GM12878 (cell line): Measurements from ENCODE around the gene CARD19. TPM values are rescaled to one million over a fixed set of nuclear protein-coding genes. Genes with fewer than 3 reads are reported as not detected.

Experiments used
- ASH2L ChIP-seq: fragments of 300-600, 200-600 bp; sonication (generic); IDR thresholded peaks from 2 replicates; pipeline ENCODE4 v1.6.1; 2017; ENCODE audit warnings: low read depth, mild to moderate bottlenecking, borderline replicate concordance
- BACH1 ChIP-seq: fragments of 450-650 bp; IDR thresholded peaks from 2 replicates; pipeline ENCODE4 v1.6.1; 2017; ENCODE audit warnings: mild to moderate bottlenecking, borderline replicate concordance
- BCL11A ChIP-seq: IDR thresholded peaks from 2 replicates; pipeline ENCODE4 v1.6.1; 2011; ENCODE audit warnings: low read depth, low read length
- CBFB ChIP-seq: IDR thresholded peaks from 2 replicates; pipeline ENCODE4 v1.6.1; 2016; ENCODE audit warnings: antibody characterized with exemption, low read depth
- CEBPB ChIP-seq, 2 experiments: fragments of 150-350 bp in 1 of 2; IDR thresholded peaks; 2 replicates each; pipeline ENCODE4 v1.6.1; 2012 to 2014; ENCODE audit warnings: low read depth in 2 of 2, low read length in 2 of 2, borderline replicate concordance in 1 of 2, inconsistent platforms in 1 of 2
- CREM ChIP-seq: IDR thresholded peaks from 2 replicates; pipeline ENCODE4 v1.6.1; 2014; ENCODE audit warnings: antibody characterized with exemption, low read depth
- DPF2 ChIP-seq: fragments of 450-650 bp; IDR thresholded peaks from 2 replicates; pipeline ENCODE4 v1.6.1; 2017; ENCODE audit warnings: mild to moderate bottlenecking
- EED ChIP-seq: sonication (generic); IDR thresholded peaks from 2 replicates; pipeline ENCODE4 v1.6.1; 2016; ENCODE audit warnings: antibody characterized with exemption, low read depth
- EP300 ChIP-seq, 2 experiments: fragments of 150-350 bp in 1 of 2; IDR thresholded peaks; 2 replicates each; pipeline ENCODE4 v1.6.1; 2011 to 2012; ENCODE audit warnings: low read depth in 2 of 2, low read length in 2 of 2, borderline replicate concordance in 1 of 2, improper control_type of control experiment in 1 of 2, inconsistent platforms in 1 of 2; ENCODE audit not compliant: control insufficient read depth in 1 of 2
- EZH2 ChIP-seq: IDR thresholded peaks from 2 replicates; pipeline ENCODE4 v1.6.1; 2012; ENCODE audit warnings: low read depth, mild to moderate bottlenecking, control low read depth, inconsistent platforms, low read length, borderline replicate concordance; ENCODE audit not compliant: control insufficient read depth
- FOXM1 ChIP-seq: IDR thresholded peaks from 2 replicates; pipeline ENCODE4 v1.6.1; 2012; ENCODE audit warnings: low read depth, mild to moderate bottlenecking, inconsistent platforms, low read length, moderate library complexity
- KAT2A ChIP-seq: conservative IDR thresholded peaks from 2 replicates; pipeline ENCODE4 v1.6.1; 2011; ENCODE audit warnings: low read depth, low read length; ENCODE audit not compliant: control insufficient read depth
- MYC ChIP-seq: IDR thresholded peaks from 2 replicates; pipeline ENCODE4 v1.6.1; 2011; ENCODE audit warnings: mild to moderate bottlenecking, low read length, moderate library complexity, inconsistent platforms; ENCODE audit not compliant: insufficient read depth, insufficient replicate concordance, insufficient read length, severe bottlenecking
- NFXL1 ChIP-seq: fragments of 450-650 bp; IDR thresholded peaks from 2 replicates; pipeline ENCODE4 v1.6.1; 2017; ENCODE audit warnings: antibody characterized with exemption, mild to moderate bottlenecking, borderline replicate concordance
- NR2C1 ChIP-seq: fragments of 450-650 bp; IDR thresholded peaks from 2 replicates; pipeline ENCODE4 v1.6.1; 2017; ENCODE audit warnings: antibody characterized with exemption, mild to moderate bottlenecking, moderate library complexity
- RUNX3 ChIP-seq: IDR thresholded peaks from 2 replicates; pipeline ENCODE4 v1.6.1; 2012; ENCODE audit warnings: low read length, inconsistent platforms
- SP1 ChIP-seq: IDR thresholded peaks from one replicate; pipeline ENCODE4 v1.6.1; 2011; ENCODE audit warnings: low read depth, low read length
- ZNF622 ChIP-seq: fragments of 450-650 bp; IDR thresholded peaks from 2 replicates; pipeline ENCODE4 v1.6.1; 2017; ENCODE audit warnings: mild to moderate bottlenecking, inconsistent platforms
- ZSCAN29 ChIP-seq: fragments of 450-650 bp; IDR thresholded peaks from 2 replicates; pipeline ENCODE4 v1.6.1; 2017; ENCODE audit warnings: mild to moderate bottlenecking, moderate library complexity
- polyA plus RNA-seq, 11 experiments: library from polyadenylated mRNA; depleted of rRNA in 4 of 11; unstranded in 6 of 11; stranded (reverse) in 5 of 11; fragments of >200 nt; fragmentation: Nextera tagmentation in 4 of 11; fragmentation: Illumina TruSeq in 1 of 11; extraction: Ambion mirVana in 4 of 11; extraction: Trizol in 1 of 11; gene quantifications; 1 replicate in 1 of 11; 2 replicates in 10 of 11; pipeline versions ENCODE4 v1.2.1 to v1.2.3, GENCODE V29; 2011 to 2016; ENCODE audit warnings: inconsistent platforms in 2 of 11, missing spikeins in 2 of 11, low read depth in 1 of 11
- total RNA-seq, 4 experiments: library from RNA; depleted of rRNA in 3 of 4; stranded (reverse); fragments of >200 nt in 3 of 4; fragmentation: Illumina TruSeq in 1 of 4; extraction: Trizol in 1 of 4; gene quantifications; 2 replicates each; pipeline versions ENCODE4 v1.2.1 to v1.2.3, GENCODE V29; 2013 to 2021
- TF ChIP-seq, protein P1 (sequence below): IDR thresholded peaks from 2 replicates; pipeline ENCODE4 v1.6.1; 2012; ENCODE audit warnings: low read depth, low read length, improper control_type of control experiment
- TF ChIP-seq, protein P2 (sequence below): fragments of 450-650 bp; IDR thresholded peaks from 2 replicates; pipeline ENCODE4 v1.6.1; 2016; ENCODE audit warnings: mild to moderate bottlenecking, moderate library complexity, borderline replicate concordance
- TF ChIP-seq, protein P3 (sequence below): IDR thresholded peaks from 2 replicates; pipeline ENCODE4 v1.6.1; 2011; ENCODE audit warnings: borderline replicate concordance, low read depth, mild to moderate bottlenecking, moderate library complexity, mixed read lengths, low read length; ENCODE audit not compliant: insufficient read depth; ENCODE audit errors: extremely low read length

Gene CARD19
- total and polyA plus RNA-seq, 10 of the 15 experiments (the other 5 are each of a cell fraction or from before 2014, with no cell fraction given): 0.61 to 41.6 (median 19.9) TPM

DNA sequence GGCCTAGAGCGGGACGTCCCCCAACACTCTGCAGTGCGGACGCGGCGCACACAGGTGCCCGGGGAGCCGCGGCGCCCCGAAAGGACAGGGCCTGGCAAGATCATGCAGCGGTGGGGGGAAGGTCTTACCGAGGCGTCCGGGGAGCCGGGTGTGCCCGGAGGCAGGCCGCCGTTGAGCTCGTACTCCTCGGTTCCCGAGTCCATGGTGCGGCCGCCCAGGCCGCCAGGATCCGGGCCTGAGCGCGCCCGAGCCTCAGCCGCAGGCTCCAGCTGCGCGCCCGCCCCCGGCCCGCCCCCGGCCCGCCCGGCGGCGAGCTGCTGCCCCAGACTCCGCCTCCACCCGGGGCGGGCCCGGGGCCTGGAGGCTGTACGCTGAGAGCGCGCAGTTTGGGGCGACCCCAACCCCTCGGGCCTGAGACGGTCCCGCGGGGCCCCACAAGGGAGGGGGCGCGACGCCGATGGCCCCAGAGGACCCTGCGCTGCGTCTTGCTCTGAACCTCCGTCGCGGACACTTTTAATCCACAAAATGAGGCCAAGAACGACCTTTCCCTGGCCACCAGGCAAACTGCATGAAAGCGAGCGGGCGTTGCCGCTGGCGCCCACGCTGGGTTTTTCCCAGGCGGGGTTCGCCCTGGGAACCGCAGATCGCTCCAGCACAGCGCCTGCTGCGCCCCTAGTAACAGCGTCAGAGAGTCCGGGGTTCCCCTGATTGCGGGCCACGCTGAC is 38.2 kb downstream of the CARD19 start, which contains the start of gene NINJ1 (continued):
- peak; percentile 91; the same call in 1 of the 2 replicates for TF ChIP-seq DPF2
- TF ChIP-seq BACH1: peak; percentile 60; the same call in 1 of the 2 replicates
- TF ChIP-seq, protein P1, sequence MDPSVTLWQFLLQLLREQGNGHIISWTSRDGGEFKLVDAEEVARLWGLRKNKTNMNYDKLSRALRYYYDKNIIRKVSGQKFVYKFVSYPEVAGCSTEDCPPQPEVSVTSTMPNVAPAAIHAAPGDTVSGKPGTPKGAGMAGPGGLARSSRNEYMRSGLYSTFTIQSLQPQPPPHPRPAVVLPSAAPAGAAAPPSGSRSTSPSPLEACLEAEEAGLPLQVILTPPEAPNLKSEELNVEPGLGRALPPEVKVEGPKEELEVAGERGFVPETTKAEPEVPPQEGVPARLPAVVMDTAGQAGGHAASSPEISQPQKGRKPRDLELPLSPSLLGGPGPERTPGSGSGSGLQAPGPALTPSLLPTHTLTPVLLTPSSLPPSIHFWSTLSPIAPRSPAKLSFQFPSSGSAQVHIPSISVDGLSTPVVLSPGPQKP: no peak
- TF ChIP-seq KAT2A: no peak
- no peak for TF ChIP-seq NFXL1
- peak; percentile 89 for TF ChIP-seq CREM
- TF ChIP-seq ZSCAN29: no peak
- TF ChIP-seq ASH2L: no peak
- no peak for TF ChIP-seq FOXM1
- peak; percentile 49 to 72; a peak in 3 of 4 replicates for TF ChIP-seq EP300 (IDR thresholded peaks at IDR 0.05; ENCODE audit: borderline replicate concordance in 1 of 2, control insufficient read depth in 1 of 2, low read depth in 2 of 2, low read length in 2 of 2)
- no peak for TF ChIP-seq MYC
- TF ChIP-seq, protein P2, sequence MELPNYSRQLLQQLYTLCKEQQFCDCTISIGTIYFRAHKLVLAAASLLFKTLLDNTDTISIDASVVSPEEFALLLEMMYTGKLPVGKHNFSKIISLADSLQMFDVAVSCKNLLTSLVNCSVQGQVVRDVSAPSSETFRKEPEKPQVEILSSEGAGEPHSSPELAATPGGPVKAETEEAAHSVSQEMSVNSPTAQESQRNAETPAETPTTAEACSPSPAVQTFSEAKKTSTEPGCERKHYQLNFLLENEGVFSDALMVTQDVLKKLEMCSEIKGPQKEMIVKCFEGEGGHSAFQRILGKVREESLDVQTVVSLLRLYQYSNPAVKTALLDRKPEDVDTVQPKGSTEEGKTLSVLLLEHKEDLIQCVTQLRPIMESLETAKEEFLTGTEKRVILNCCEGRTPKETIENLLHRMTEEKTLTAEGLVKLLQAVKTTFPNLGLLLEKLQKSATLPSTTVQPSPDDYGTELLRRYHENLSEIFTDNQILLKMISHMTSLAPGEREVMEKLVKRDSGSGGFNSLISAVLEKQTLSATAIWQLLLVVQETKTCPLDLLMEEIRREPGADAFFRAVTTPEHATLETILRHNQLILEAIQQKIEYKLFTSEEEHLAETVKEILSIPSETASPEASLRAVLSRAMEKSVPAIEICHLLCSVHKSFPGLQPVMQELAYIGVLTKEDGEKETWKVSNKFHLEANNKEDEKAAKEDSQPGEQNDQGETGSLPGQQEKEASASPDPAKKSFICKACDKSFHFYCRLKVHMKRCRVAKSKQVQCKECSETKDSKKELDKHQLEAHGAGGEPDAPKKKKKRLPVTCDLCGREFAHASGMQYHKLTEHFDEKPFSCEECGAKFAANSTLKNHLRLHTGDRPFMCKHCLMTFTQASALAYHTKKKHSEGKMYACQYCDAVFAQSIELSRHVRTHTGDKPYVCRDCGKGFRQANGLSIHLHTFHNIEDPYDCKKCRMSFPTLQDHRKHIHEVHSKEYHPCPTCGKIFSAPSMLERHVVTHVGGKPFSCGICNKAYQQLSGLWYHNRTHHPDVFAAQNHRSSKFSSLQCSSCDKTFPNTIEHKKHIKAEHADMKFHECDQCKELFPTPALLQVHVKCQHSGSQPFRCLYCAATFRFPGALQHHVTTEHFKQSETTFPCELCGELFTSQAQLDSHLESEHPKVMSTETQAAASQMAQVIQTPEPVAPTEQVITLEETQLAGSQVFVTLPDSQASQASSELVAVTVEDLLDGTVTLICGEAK: no peak; the same call in 1 of the 2 replicates
- peak; percentile 91 for TF ChIP-seq RUNX3
- TF ChIP-seq SP1: peak; percentile 4
- no peak for TF ChIP-seq ZNF622
- TF ChIP-seq BCL11A: 0 out of 2 replicates have a peak, but pooled peaks have one; percentile 22
- no peak for TF ChIP-seq CEBPB (IDR thresholded peaks at IDR 0.05; ENCODE audit: borderline replicate concordance in 1 of 2, low read depth in 2 of 2, low read length in 2 of 2)
- TF ChIP-seq EZH2: no peak
- TF ChIP-seq NR2C1: no peak
- TF ChIP-seq, protein P3, sequence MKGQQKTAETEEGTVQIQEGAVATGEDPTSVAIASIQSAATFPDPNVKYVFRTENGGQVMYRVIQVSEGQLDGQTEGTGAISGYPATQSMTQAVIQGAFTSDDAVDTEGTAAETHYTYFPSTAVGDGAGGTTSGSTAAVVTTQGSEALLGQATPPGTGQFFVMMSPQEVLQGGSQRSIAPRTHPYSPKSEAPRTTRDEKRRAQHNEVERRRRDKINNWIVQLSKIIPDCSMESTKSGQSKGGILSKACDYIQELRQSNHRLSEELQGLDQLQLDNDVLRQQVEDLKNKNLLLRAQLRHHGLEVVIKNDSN: no peak
- TF ChIP-seq CBFB: peak; percentile 83
- no peak; the same call in 1 of the 2 replicates for TF ChIP-seq EED
